Uterus (tissue), 2 donors: ENCODE data around the gene RAPSN.

Source experiments
- CTCF ChIP-seq, 4 experiments: fragments of 200-600 bp in 2 of 4; fragments of 450-650 bp in 2 of 4; sonication (generic) in 2 of 4; IDR thresholded peaks; one replicate each; pipeline ENCODE4 v1.5.1; 2016 to 2019; ENCODE audit warnings: antibody characterized with exemption in 4 of 4, mild to moderate bottlenecking in 2 of 4, moderate library complexity in 1 of 4
- POLR2A ChIP-seq, 2 donors: fragments of 450-650 bp; IDR thresholded peaks; one replicate each; pipeline ENCODE4 v1.6.1; 2016; ENCODE audit warnings: antibody characterized with exemption in 2 of 2, mild to moderate bottlenecking in 1 of 2, moderate library complexity in 1 of 2

- TF ChIP-seq CTCF (IDR thresholded peaks at IDR 0.05) (no peak), POLR2A (IDR thresholded peaks at IDR 0.05) (no peak)
Observed at GRCh38 chr11:47396049-47396320, 53.0 kb downstream of the RAPSN start.
